GM12891 (cell line): ENCODE measurements around the gene TEDC1. TPM values are rescaled to one million over a fixed set of nuclear protein-coding genes. Genes with fewer than 3 reads are reported as not detected.

Experiments
- DNase-seq: peaks from one replicate; pipeline ENCODE4 v3.0.0; 2011; ENCODE audit warnings: low spot score; ENCODE audit not compliant: insufficient read length
- FAIRE-seq: peaks from 2 replicates; lab custom pipeline; 2011; peaks lifted over from hg19 to GRCh38; lab: Jason Lieb, UNC
- PAX5 ChIP-seq: IDR thresholded peaks from 2 replicates; pipeline ENCODE4 v1.6.1; 2011; ENCODE audit warnings: low read length, moderate library complexity, mild to moderate bottlenecking; ENCODE audit not compliant: insufficient read depth, severe bottlenecking
- POLR2A ChIP-seq: IDR thresholded peaks from 2 replicates; pipeline ENCODE4 v1.6.1; 2011; ENCODE audit warnings: low read depth, low read length, control low read depth
- POLR2AphosphoS5 ChIP-seq: IDR thresholded peaks from 2 replicates; pipeline ENCODE4 v1.6.1; 2011; ENCODE audit warnings: low read depth, low read length, control low read depth
- POU2F2 ChIP-seq: IDR thresholded peaks from 2 replicates; pipeline ENCODE4 v1.6.1; 2011; ENCODE audit warnings: low read depth, mild to moderate bottlenecking, control low read depth, low read length, moderate library complexity
- SPI1 ChIP-seq: IDR thresholded peaks from 2 replicates; pipeline ENCODE4 v1.6.1; 2011; ENCODE audit warnings: low read depth, low read length, control low read depth
- TAF1 ChIP-seq: IDR thresholded peaks from 2 replicates; pipeline ENCODE4 v1.6.1; 2011; ENCODE audit warnings: low read depth, low read length, control low read depth
- polyA plus RNA-seq: library from polyadenylated mRNA; unstranded; fragments of >200 nt; gene quantifications from one replicate; pipeline ENCODE4 v1.2.1, GENCODE V29; 2012; ENCODE audit warnings: low read depth, missing spikeins, inconsistent platforms; ENCODE audit not compliant: missing spikeins

The TEDC1 gene
- 8.1 TPM for polyA plus RNA-seq

- DNase-seq (peak; percentile 97), FAIRE-seq (peak; percentile 100)
- TF ChIP-seq SPI1 (no peak), POLR2A (no peak), POLR2AphosphoS5 (no peak), POU2F2 (no peak), PAX5 (no peak), TAF1 (0 out of 2 replicates have a peak, but pooled peaks have one; percentile 53)
Observed at GRCh38 chr14:105490572-105491365, at the start of gene TEDC1. Gene TEDC1, plus strand, starts transcription at chr14:105491246. Its CDS starts 130 bp downstream, at chr14:105491376.

- no peak for DNase-seq
- no peak for TF ChIP-seq TAF1
- TF ChIP-seq POU2F2: no peak
- TF ChIP-seq PAX5: no peak
- no peak for TF ChIP-seq POLR2AphosphoS5
- TF ChIP-seq POLR2A: no peak
- TF ChIP-seq SPI1: no peak
- no peak for FAIRE-seq
Observed at GRCh38 chr14:105442125-105442524, 48.9 kb upstream of the TEDC1 start.

- FAIRE-seq (no peak), DNase-seq (no peak)
- TF ChIP-seq PAX5 (no peak), POLR2AphosphoS5 (no peak), POLR2A (no peak), POU2F2 (no peak), SPI1 (no peak), TAF1 (no peak)
Observed at GRCh38 chr14:105442834-105443233, 48.2 kb upstream of the TEDC1 start.

- DNase-seq (no peak), FAIRE-seq (no peak)
- TF ChIP-seq POLR2A (no peak), SPI1 (no peak), POLR2AphosphoS5 (no peak), PAX5 (no peak), TAF1 (no peak), POU2F2 (no peak)
Observed at GRCh38 chr14:105444859-105445258, 46.2 kb upstream of the TEDC1 start.

- TF ChIP-seq PAX5: no peak
- no peak for TF ChIP-seq SPI1
- no peak for TF ChIP-seq POLR2A
- no peak for TF ChIP-seq TAF1
- TF ChIP-seq POLR2AphosphoS5: no peak
- no peak for TF ChIP-seq POU2F2
- no peak for FAIRE-seq
- no peak for DNase-seq
Observed at GRCh38 chr14:105445290-105445689, 45.8 kb upstream of the TEDC1 start.

- FAIRE-seq (no peak), DNase-seq (no peak)
- no peak for TF ChIP-seq POLR2AphosphoS5
- no peak for TF ChIP-seq TAF1
- no peak for TF ChIP-seq PAX5
- no peak for TF ChIP-seq POU2F2
- no peak for TF ChIP-seq POLR2A
Observed at GRCh38 chr14:105445901-105446845, 44.9 kb upstream of the TEDC1 start.

GRCh38 chr14:105446971-105447370 lies 44.1 kb upstream of the TEDC1 start:
- no peak for DNase-seq
- FAIRE-seq: no peak

GRCh38 chr14:105447651-105448640 lies 43.1 kb upstream of the TEDC1 start:
- TF ChIP-seq PAX5 (no peak), SPI1 (no peak), TAF1 (no peak), POLR2AphosphoS5 (no peak), POU2F2 (no peak), POLR2A (no peak)
- no peak for FAIRE-seq
- DNase-seq: no peak

More at GRCh38 chr14:105446971-105447370, 44.1 kb upstream of the TEDC1 start:
- TF ChIP-seq PAX5: no peak
- no peak for TF ChIP-seq SPI1
- no peak for TF ChIP-seq POLR2A
- TF ChIP-seq POU2F2: no peak
- TF ChIP-seq TAF1: no peak
- TF ChIP-seq POLR2AphosphoS5: no peak
